SK-N-SH treated with all-trans-retinoic acid at 6 μM for 48 hours (cell line): ENCODE results near the gene TEC.

Experiments
- ATAC-seq: fragments of 200-7000 bp; cut with Tn5 transposase; 3 replicates; pipeline ENCODE4 v1.9.1; 2020; ENCODE audit warnings: mild to moderate bottlenecking, moderate library complexity
- ARNTL ChIP-seq: fragments of 450-650 bp; formaldehyde crosslinking; IDR thresholded peaks from 2 replicates; pipeline ENCODE4 v1.5.0; 2020; ENCODE audit warnings: low read depth, mild to moderate bottlenecking, moderate library complexity, borderline replicate concordance
- BACH2 ChIP-seq: fragments of 250-450 bp; sonication (Bioruptor Pico); IDR thresholded peaks from 2 replicates; pipeline ENCODE4 v1.9.0; 2021; ENCODE audit warnings: mild to moderate bottlenecking, borderline replicate concordance
- CREB5 ChIP-seq: fragments of 250-450 bp; sonication (Bioruptor Pico); IDR thresholded peaks from 2 replicates; pipeline ENCODE4 v1.5.1; 2020; ENCODE audit warnings: low read depth, mild to moderate bottlenecking, moderate library complexity
- CSDC2 ChIP-seq: fragments of 250-450 bp; sonication (Bioruptor Pico); IDR thresholded peaks from 2 replicates; pipeline ENCODE4 v1.5.0; 2020; ENCODE audit warnings: mild to moderate bottlenecking, moderate library complexity
- CSRNP3 ChIP-seq: fragments of 250-450 bp; sonication (Bioruptor Pico); IDR thresholded peaks from 2 replicates; pipeline ENCODE4 v1.5.1; 2021; ENCODE audit warnings: mild to moderate bottlenecking, moderate library complexity
- ISL1 ChIP-seq: fragments of 250-450 bp; sonication (Bioruptor Pico); IDR thresholded peaks from 2 replicates; pipeline ENCODE4 v2.1.2; 2022; ENCODE audit warnings: mild to moderate bottlenecking, moderate library complexity
- OSR1 ChIP-seq: fragments of 250-450 bp; sonication (Bioruptor Pico); IDR thresholded peaks from 2 replicates; pipeline ENCODE4 v1.8.0; 2022; ENCODE audit warnings: moderate library complexity, mild to moderate bottlenecking, inconsistent platforms
- PATZ1 ChIP-seq: fragments of 250-450 bp; sonication (Bioruptor Pico); IDR thresholded peaks from 2 replicates; pipeline ENCODE4 v1.8.0; 2020; ENCODE audit warnings: mild to moderate bottlenecking, moderate library complexity, borderline replicate concordance
- POU6F1 ChIP-seq: fragments of 250-450 bp; sonication (Bioruptor Pico); IDR thresholded peaks from 2 replicates; pipeline ENCODE4 v1.8.0; 2021; ENCODE audit warnings: low read depth, mild to moderate bottlenecking, moderate library complexity, borderline replicate concordance
- RARB ChIP-seq: fragments of 250-450 bp; sonication (Bioruptor Pico); IDR thresholded peaks from 2 replicates; pipeline ENCODE4 v1.8.0; 2021; ENCODE audit warnings: mild to moderate bottlenecking, moderate library complexity
- SNAI2 ChIP-seq: fragments of 250-450 bp; sonication (Bioruptor Pico); IDR thresholded peaks from 2 replicates; pipeline ENCODE4 v1.5.0; 2020; ENCODE audit warnings: mild to moderate bottlenecking, moderate library complexity
- TOX ChIP-seq: fragments of 250-450 bp; sonication (Bioruptor Pico); IDR thresholded peaks from 2 replicates; pipeline ENCODE4 v1.8.0; 2021; ENCODE audit warnings: mild to moderate bottlenecking, moderate library complexity, borderline replicate concordance
- TSHZ2 ChIP-seq: fragments of 250-450 bp; sonication (Bioruptor Pico); IDR thresholded peaks from 2 replicates; pipeline ENCODE4 v1.5.0; 2020; ENCODE audit warnings: mild to moderate bottlenecking, moderate library complexity
- ZC3H10 ChIP-seq: fragments of 250-450 bp; sonication (Bioruptor Pico); IDR thresholded peaks from 2 replicates; pipeline ENCODE4 v1.5.1; 2021; ENCODE audit warnings: mild to moderate bottlenecking, moderate library complexity
- ZFP3 ChIP-seq: fragments of 250-450 bp; sonication (Bioruptor Pico); IDR thresholded peaks from 2 replicates; pipeline ENCODE4 v1.5.0; 2020; ENCODE audit warnings: mild to moderate bottlenecking, moderate library complexity
- ZFP30 ChIP-seq: fragments of 450-650 bp; formaldehyde crosslinking; IDR thresholded peaks from 2 replicates; pipeline ENCODE4 v1.5.0; 2022; ENCODE audit warnings: mild to moderate bottlenecking, moderate library complexity
- ZNF565 ChIP-seq: fragments of 450-650 bp; formaldehyde crosslinking; conservative IDR thresholded peaks from 2 replicates; pipeline ENCODE4 v1.5.0; 2020; ENCODE audit warnings: low read depth, mild to moderate bottlenecking, moderate library complexity
- ZNF70 ChIP-seq: fragments of 450-650 bp; formaldehyde crosslinking; IDR thresholded peaks from 2 replicates; pipeline ENCODE4 v1.5.0; 2020; ENCODE audit warnings: mild to moderate bottlenecking, moderate library complexity
- ZNF8 ChIP-seq: fragments of 450-650 bp; formaldehyde crosslinking; IDR thresholded peaks from 2 replicates; pipeline ENCODE4 v1.5.0; 2020; ENCODE audit warnings: mild to moderate bottlenecking, moderate library complexity

The TEC gene

GRCh38 chr4:48212165-48212564 is 57.5 kb downstream of the TEC start:
- TF ChIP-seq ZNF8 (CRISPR knock-in tag): no peak
- TF ChIP-seq TOX (CRISPR knock-in tag): no peak
- no peak for TF ChIP-seq BACH2 (CRISPR knock-in tag)
- TF ChIP-seq ZNF565: no peak
- no peak for ATAC-seq

- no peak for ATAC-seq
- TF ChIP-seq ZNF8 (CRISPR knock-in tag) (no peak), ZC3H10 (CRISPR knock-in tag) (no peak), ARNTL (CRISPR knock-in tag) (no peak)
Observed at GRCh38 chr4:48210966-48211328, 58.7 kb downstream of the TEC start.

- ATAC-seq: no peak
- TF ChIP-seq ISL1 (CRISPR knock-in tag) (no peak), TSHZ2 (no peak), ZNF565 (no peak), SNAI2 (CRISPR knock-in tag) (no peak), TOX (CRISPR knock-in tag) (no peak), ZC3H10 (CRISPR knock-in tag) (no peak), CSDC2 (no peak), ZNF70 (no peak), ZNF8 (CRISPR knock-in tag) (no peak), ZFP30 (CRISPR knock-in tag) (no peak), BACH2 (CRISPR knock-in tag) (no peak), POU6F1 (no peak), ZFP3 (CRISPR knock-in tag) (no peak), OSR1 (no peak), CREB5 (CRISPR knock-in tag) (no peak)
Observed at GRCh38 chr4:48205626-48206025, 64.0 kb downstream of the TEC start.

- TF ChIP-seq ZNF565: no peak
- no peak for TF ChIP-seq RARB
- ATAC-seq: no peak
Observed at GRCh38 chr4:48205107-48205506, 64.5 kb downstream of the TEC start.

GRCh38 chr4:48203819-48204218 is 65.8 kb downstream of the TEC start:
- no peak; the same call in 2 of the 3 replicates for ATAC-seq

More at GRCh38 chr4:48203819-48204218, 65.8 kb downstream of the TEC start:
- TF ChIP-seq OSR1 (no peak), BACH2 (CRISPR knock-in tag) (no peak), PATZ1 (CRISPR knock-in tag) (no peak), CSRNP3 (CRISPR knock-in tag) (no peak), ZNF565 (no peak), TSHZ2 (no peak), SNAI2 (CRISPR knock-in tag) (no peak), ISL1 (CRISPR knock-in tag) (no peak)
